A172 (cell line): Measurements from ENCODE around the gene RAB40C. TPM values are rescaled to one million over a fixed set of nuclear protein-coding genes. Genes with fewer than 3 reads are reported as not detected.

Experiments
- DNase-seq: peaks from one replicate; pipeline ENCODE4 v3.0.0-alpha.2; 2015; ENCODE audit warnings: low spot score
- total RNA-seq: library from RNA; depleted of rRNA; stranded (reverse); fragments of >200 nt; shearing (Covaris generic); gene quantifications from 2 replicates; pipeline ENCODE4 v1.2.3, GENCODE V29; 2014

The RAB40C gene
- total RNA-seq, 1 experiment from 2014 or later, result 16.8 TPM

DNA sequence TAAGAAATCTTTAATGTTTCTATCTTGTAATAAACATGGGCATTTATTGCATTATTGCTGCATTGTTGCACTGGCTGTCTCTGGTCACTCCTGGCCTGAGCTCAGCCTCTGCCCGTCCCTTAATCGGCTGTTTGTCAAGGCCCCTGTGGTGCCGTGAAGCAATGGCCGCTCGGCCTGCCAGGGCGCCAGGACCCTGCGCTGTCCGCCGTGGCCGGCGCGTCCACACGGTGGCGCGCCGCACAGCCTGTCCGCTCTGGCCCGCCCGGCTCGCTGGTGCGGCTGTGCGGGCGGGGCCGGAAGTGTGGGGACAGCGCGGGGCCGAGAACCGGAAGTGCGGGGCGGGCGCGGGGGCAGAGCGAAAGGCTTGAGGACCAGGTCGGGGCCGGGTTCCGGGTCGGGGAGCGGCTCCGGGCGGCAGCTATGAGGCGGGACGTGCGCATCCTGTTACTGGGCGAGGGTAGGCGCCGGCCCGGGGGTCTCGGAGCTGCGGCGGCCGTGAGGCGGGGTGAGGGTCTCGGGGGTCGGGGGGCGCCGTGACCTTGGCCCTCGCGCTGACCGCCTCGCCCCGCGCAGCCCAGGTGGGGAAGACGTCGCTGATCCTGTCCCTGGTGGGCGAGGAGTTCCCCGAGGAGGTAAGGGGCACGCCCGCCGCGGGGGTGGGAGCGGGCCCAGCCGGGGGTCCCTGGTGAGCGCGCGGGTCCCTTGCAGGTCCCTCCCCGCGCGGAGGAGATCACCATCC, 78.1 kb downstream of the RAB40C start, which contains the start of gene RHOT2:
Gene RHOT2, plus strand, starts transcription at position 353 of the 739 bp plus-strand sequence. Its CDS starts 68 bp downstream, at position 421.
- DNase-seq, result peak; percentile 75

- no peak for DNase-seq
Observed at GRCh38 chr16:668519-669171, 78.8 kb downstream of the RAB40C start.

DNA sequence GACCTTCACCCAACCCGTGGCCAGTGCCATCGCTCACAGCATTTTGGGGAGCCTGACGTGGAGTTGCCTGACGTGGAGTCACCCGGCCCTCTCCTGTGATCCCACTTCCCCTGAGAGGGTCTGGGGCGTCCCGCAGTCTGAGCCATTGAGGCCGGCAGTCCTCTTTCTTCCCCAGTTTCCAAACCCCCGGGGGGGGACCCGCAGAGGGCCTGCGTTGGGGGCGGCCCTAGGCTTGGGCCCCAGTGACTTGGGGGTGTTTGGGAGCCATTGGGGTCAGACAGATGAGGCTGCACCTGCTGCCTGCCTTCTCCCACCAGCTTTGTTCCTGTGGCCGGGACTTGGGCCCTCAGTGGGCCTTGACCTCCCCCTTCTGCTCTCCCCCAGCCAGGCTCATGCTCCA, 79.8 kb downstream of the RAB40C start:
- no peak for DNase-seq

- no peak for DNase-seq
Observed at GRCh38 chr16:670485-671352, 80.9 kb downstream of the RAB40C start.

DNA sequence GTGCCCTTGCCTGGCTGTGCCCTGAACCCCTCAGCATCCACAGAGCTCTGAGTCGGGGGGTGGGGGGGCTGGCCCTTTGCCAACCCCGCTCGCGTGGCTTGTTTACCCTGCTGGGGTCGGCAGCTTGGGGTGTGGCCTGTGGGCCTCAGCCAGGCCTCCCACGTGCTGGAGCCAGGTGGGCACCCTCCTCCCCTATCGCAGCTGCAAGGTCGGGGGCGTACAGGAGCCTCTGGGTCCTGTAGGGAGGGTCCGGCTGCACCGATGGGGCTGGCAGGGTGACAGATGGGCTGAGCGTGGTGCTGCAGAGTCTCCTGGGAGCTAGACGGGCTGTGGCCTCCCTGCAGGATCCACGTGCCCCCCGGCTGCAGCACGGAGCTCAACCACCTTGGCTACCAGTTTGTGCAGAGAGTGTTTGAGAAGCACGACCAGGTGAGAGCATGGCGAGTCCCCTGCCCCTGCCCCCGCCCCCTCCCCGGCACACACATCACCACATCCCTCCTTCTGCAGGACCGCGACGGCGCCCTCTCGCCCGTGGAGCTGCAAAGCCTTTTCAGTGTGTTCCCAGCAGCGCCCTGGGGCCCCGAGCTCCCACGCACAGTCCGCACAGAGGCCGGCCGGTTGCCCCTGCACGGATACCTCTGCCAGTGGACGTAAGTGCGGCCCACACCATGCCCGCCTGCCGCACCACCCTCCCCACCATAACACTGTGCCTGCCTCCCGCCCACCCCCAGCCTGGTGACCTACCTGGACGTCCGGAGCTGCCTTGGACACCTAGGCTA, 81.7 kb downstream of the RAB40C start:
- no peak for DNase-seq

DNA sequence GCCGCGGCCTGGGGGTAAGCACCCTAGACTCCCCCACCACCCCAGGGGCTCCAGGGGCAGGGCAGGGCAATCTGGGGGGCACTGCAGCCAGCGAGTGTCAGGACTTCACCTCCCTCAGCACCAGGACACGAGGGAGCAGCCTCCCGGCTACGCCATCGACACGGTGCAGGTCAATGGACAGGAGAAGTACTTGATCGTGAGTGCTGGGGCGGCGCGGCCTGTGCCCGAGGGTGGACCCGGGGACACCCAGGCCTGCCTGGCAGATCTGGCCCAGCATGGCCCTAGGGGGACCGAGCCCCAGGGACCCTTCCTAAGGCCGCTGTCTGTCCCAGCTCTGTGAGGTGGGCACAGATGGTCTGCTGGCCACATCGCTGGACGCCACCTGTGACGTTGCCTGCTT, 82.5 kb downstream of the RAB40C start:
- DNase-seq, result no peak

GRCh38 chr16:672851-673250, 83.0 kb downstream of the RAB40C start:
- DNase-seq, result no peak

- DNase-seq, result no peak
Observed at GRCh38 chr16:673399-673991, 83.6 kb downstream of the RAB40C start.

- no peak for DNase-seq
Observed at GRCh38 chr16:674214-674881, 84.5 kb downstream of the RAB40C start.

- no peak for DNase-seq
Observed at GRCh38 chr16:674968-675883, 85.4 kb downstream of the RAB40C start, which contains the start of gene RHBDL1. Gene RHBDL1, plus strand, starts transcription at chr16:675671. Its CDS starts 120 bp downstream, at chr16:675791.

DNA sequence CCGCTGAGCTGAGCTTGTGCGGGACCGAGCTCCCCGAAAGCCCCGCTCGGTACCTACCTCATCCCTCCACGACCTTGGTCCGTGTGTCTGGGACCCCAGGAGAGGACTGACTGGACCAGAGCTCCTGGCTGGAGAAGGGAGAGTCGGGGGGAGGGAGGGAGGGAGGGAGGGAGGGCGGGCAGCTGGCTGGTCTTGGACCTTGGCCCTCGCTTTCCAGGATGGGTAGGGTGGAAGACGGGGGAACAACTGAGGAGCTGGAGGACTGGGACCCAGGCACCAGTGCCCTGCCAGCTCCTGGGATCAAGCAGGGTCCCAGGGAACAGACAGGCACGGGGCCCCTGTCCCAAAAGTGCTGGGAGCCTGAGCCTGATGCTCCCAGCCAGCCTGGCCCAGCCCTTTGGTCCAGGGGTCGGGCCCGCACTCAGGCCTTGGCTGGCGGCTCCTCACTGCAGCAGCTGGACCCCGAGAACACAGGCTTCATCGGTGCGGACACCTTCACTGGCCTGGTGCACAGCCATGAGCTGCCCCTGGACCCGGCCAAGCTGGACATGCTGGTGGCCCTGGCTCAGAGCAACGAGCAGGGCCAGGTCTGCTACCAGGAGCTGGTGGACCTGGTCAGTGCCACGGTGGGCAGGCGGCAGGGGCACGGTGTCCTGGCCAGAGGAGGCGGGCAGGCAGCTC, 86.2 kb downstream of the RAB40C start:
- no peak for DNase-seq

GRCh38 chr16:676565-676902, 86.7 kb downstream of the RAB40C start:
- no peak for DNase-seq

- DNase-seq, result no peak
Observed at GRCh38 chr16:676913-677312, 87.0 kb downstream of the RAB40C start.

DNA sequence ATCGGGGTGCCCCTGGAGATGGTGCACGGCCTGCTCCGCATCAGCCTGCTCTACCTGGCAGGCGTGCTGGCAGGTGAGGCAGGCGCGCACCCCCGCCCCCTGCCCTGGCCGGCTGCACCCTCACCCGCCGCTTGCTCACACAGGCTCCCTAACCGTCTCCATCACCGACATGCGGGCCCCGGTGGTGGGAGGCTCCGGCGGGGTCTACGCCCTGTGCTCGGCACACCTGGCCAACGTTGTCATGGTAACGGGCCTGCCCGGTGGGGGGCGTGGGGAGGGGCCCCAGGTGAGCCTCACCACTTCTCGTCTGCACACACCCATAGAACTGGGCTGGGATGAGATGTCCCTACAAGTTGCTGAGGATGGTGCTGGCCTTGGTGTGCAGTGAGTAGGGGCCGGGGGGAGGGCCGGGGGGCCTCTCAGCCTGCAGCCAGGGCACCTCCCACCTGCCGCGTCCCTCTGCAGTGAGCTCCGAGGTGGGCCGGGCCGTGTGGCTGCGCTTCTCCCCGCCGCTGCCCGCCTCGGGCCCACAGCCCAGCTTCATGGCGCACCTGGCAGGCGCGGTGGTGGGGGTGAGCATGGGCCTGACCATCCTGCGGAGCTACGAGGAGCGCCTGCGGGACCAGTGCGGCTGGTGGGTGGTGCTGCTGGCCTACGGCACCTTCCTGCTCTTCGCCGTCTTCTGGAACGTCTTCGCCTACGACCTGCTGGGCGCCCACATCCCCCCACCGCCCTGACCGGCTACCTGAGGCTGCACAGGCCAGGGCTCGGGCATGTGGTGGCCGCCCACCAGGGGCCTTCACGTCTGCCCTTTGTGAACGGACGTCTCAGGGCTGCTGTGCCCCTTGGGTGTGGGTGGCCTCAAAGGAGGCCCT, 87.7 kb downstream of the RAB40C start:
- DNase-seq, result no peak

DNA sequence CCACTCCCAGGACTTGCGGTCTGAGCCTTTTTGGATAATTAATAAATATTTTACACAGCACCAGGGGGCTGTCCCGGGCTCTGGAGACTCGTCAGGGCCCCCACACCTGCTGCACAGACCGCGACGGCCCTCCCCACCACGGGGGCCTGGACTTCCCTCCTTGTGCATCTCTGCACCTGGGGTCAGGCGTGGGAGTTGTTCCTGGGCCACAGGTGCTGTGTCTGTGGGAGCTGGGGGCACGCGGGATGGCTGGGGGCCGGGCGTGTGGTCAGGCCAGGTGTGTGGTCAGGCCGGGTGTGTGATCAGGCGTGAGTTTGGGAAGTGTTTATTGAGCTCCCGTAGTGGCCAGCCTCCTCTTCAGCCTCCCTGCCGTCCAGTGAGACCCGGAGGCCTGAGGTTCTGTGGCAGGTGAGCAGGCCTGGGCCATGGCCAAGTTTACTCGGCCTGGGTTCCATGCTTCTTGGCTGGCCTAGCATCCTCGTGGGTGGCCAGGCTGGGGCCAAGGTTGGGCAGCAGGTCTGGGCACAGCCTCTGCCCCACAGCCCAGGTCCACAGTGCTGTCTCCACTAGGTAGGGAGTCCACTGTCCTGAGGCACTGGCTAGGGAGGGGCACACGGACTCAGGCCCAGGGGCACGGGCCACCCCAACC, 88.5 kb downstream of the RAB40C start:
- no peak for DNase-seq
